OCI-LY7 (cell line): Measurements from ENCODE around the gene CACNA1D. TPM values are rescaled to one million over a fixed set of nuclear protein-coding genes. Genes with fewer than 3 reads are reported as not detected.

ENCODE experiments used
- BruUV-seq: library from RNA; stranded (reverse); fragments of 400-500 nt; replicated peaks from 2 replicates; lab custom pipeline; 2021; lab: Mats Ljungman, UMichigan
- CTCF ChIA-PET: fragments of 300-600 bp; sonication (Branson Sonifier 250); formaldehyde crosslinking; loops from one replicate; lab custom pipeline; 2022; ENCODE audit warnings: antibody characterized with exemption; ENCODE audit not compliant: unreplicated experiment; lab: Charles Lee
- POLR2A ChIA-PET: fragments of 300-600 bp; sonication (Branson Sonifier 250); formaldehyde crosslinking; loops from one replicate; lab custom pipeline; 2022; ENCODE audit warnings: antibody characterized with exemption; lab: Charles Lee
- DNase-seq: peaks from one replicate; pipeline ENCODE4 v3.0.0-alpha.2; 2015; ENCODE audit warnings: low spot score
- H2AFZ ChIP-seq: fragments of 200-600 bp; sonication (generic), shearing (Covaris generic); 2 replicates; pipeline ENCODE4 v1.6.1; 2014; ENCODE audit warnings: mild to moderate bottlenecking, antibody characterized with exemption, low read length, moderate library complexity
- H3K27ac ChIP-seq: fragments of 200-600 bp; sonication (generic); 2 replicates; pipeline ENCODE4 v1.5.1; 2014; ENCODE audit warnings: mixed run types, low read depth, mild to moderate bottlenecking, moderate library complexity, low read length, inconsistent platforms; ENCODE audit not compliant: poor library complexity, severe bottlenecking
- H3K36me3 ChIP-seq: fragments of 200-600 bp; sonication (generic); 2 replicates; pipeline ENCODE4 v1.6.1; 2014; ENCODE audit warnings: mild to moderate bottlenecking, antibody characterized with exemption, low read length, moderate library complexity, mixed read lengths; ENCODE audit not compliant: insufficient read depth
- H3K4me1 ChIP-seq: fragments of 200-600 bp; sonication (generic); 2 replicates; pipeline ENCODE4 v1.5.1; 2014; ENCODE audit warnings: mild to moderate bottlenecking, low read length; ENCODE audit not compliant: insufficient read depth, poor library complexity, severe bottlenecking
- H3K4me2 ChIP-seq: fragments of 200-600 bp; sonication (generic); 2 replicates; pipeline ENCODE4 v1.6.1; 2014; ENCODE audit warnings: mild to moderate bottlenecking, low read length
- H3K4me3 ChIP-seq: fragments of 200-600 bp; sonication (generic); 2 replicates; pipeline ENCODE4 v1.5.1; 2014; ENCODE audit warnings: mild to moderate bottlenecking, low read depth, low read length; ENCODE audit not compliant: poor library complexity, severe bottlenecking
- H3K79me2 ChIP-seq: fragments of 200-600 bp; sonication (generic); 2 replicates; pipeline ENCODE4 v1.6.1; 2016; ENCODE audit warnings: low read depth, mild to moderate bottlenecking, low read length, moderate library complexity, mixed read lengths; ENCODE audit not compliant: insufficient read depth
- H3K9me2 ChIP-seq: fragments of 200-600 bp; sonication (generic); 2 replicates; pipeline ENCODE4 v1.6.1; 2016; ENCODE audit warnings: mild to moderate bottlenecking, low read length, mixed read lengths; ENCODE audit not compliant: insufficient read depth
- H3K9me3 ChIP-seq: fragments of 200-600 bp; sonication (generic); 2 replicates; pipeline ENCODE4 v1.6.1; 2014; ENCODE audit warnings: mild to moderate bottlenecking, mixed run types, low read length, mixed read lengths
- H4K20me1 ChIP-seq: fragments of 200-600 bp; sonication (generic); 2 replicates; pipeline ENCODE4 v1.6.1; 2014; ENCODE audit warnings: mild to moderate bottlenecking, antibody characterized with exemption, low read length, moderate library complexity, mixed read lengths; ENCODE audit not compliant: insufficient read depth
- CTCF ChIP-seq: fragments of 200-600 bp; sonication (generic); conservative IDR thresholded peaks from 2 replicates; pipeline ENCODE4 v1.5.1; 2014; ENCODE audit warnings: mild to moderate bottlenecking, antibody characterized with exemption, low read length, moderate library complexity, mixed read lengths
- EZH2phosphoT487 ChIP-seq: fragments of 200-600 bp; sonication (generic); IDR thresholded peaks from 2 replicates; pipeline ENCODE4 v1.6.1; 2018; ENCODE audit warnings: low read depth, borderline replicate concordance, mild to moderate bottlenecking, mixed run types, antibody characterized with exemption, low read length, moderate library complexity, mixed read lengths
- intact Hi-C: fragments of 100-400 bp; cut with micrococcal nuclease; formaldehyde crosslinking; loops from one replicate; pipeline ENCODE4 v1.10.0; 2022; ENCODE audit not compliant: unreplicated experiment
- total RNA-seq, 2 experiments: library from RNA; depleted of rRNA in 1 of 2; stranded (reverse); fragments of >200 nt in 1 of 2; shearing (Covaris generic) in 1 of 2; gene quantifications; 2 replicates each; pipeline ENCODE4 v1.2.3, GENCODE V29; 2014 to 2022

CACNA1D gene
- total RNA-seq, 2 experiments from 2014 or later = 0.42 TPM; not detected in 1

- no peaks in the 10 kb centered on the region for H3K36me3 ChIP-seq
- H3K4me3 ChIP-seq = no peak overlapping the region
- TF ChIP-seq EZH2phosphoT487 = no peak
- TF ChIP-seq CTCF = no peak
- no peaks in the 10 kb centered on the region for H3K4me1 ChIP-seq
- no peaks in the 10 kb centered on the region for H4K20me1 ChIP-seq
- no TSS peak for BruUV-seq
- no peak overlapping the region for H2AFZ ChIP-seq
- ChIA-PET POLR2A (no interaction called here), CTCF (no interaction called here)
- no peak for DNase-seq
- H3K9me3 ChIP-seq = no peaks in the 10 kb centered on the region
- H3K79me2 ChIP-seq = no peaks in the 10 kb centered on the region
- intact Hi-C loops = loop anchor here (10.0 kb wide), 2 partner anchors 144 to 224 kb away; no protein-coding TSS in a partner anchor
- H3K9me2 ChIP-seq = no peaks in the 10 kb centered on the region
- H3K4me2 ChIP-seq = no peak overlapping the region
- no peak overlapping the region for H3K27ac ChIP-seq
Observed at GRCh38 chr3:53518495-53518981, 24.1 kb downstream of the CACNA1D start.

- no peak overlapping the region for H3K27ac ChIP-seq
- no peak overlapping the region for H2AFZ ChIP-seq
- no peak overlapping the region for H3K4me3 ChIP-seq
- H3K4me1 ChIP-seq = no peaks in the 10 kb centered on the region
- intact Hi-C loops = loop anchor here (10.0 kb wide), 2 partner anchors 144 to 224 kb away; no protein-coding TSS in a partner anchor
- ChIA-PET POLR2A (no interaction called here), CTCF (no interaction called here)
- no peaks in the 10 kb centered on the region for H3K9me3 ChIP-seq
- H3K79me2 ChIP-seq = no peaks in the 10 kb centered on the region
- no peaks in the 10 kb centered on the region for H3K36me3 ChIP-seq
- no peak for DNase-seq
- TF ChIP-seq CTCF = no peak
- no peak for TF ChIP-seq EZH2phosphoT487
- H3K9me2 ChIP-seq = no peaks in the 10 kb centered on the region
- no peaks in the 10 kb centered on the region for H4K20me1 ChIP-seq
- BruUV-seq = no TSS peak
- H3K4me2 ChIP-seq = no peak overlapping the region
Observed at GRCh38 chr3:53519065-53519709, 24.8 kb downstream of the CACNA1D start.

GRCh38 chr3:53523346-53523745 lies 28.9 kb downstream of the CACNA1D start:
- no peaks in the 10 kb centered on the region for H3K9me3 ChIP-seq
- H3K36me3 ChIP-seq = no peaks in the 10 kb centered on the region
- no peak overlapping the region for H3K4me3 ChIP-seq
- H3K79me2 ChIP-seq = no peaks in the 10 kb centered on the region
- ChIA-PET POLR2A (no interaction called here), CTCF (no interaction called here)
- H3K27ac ChIP-seq = no peak overlapping the region
- no peaks in the 10 kb centered on the region for H3K9me2 ChIP-seq
- H3K4me1 ChIP-seq = no peaks in the 10 kb centered on the region
- H3K4me2 ChIP-seq = no peak overlapping the region
- TF ChIP-seq EZH2phosphoT487 = no peak
- TF ChIP-seq CTCF = no peak
- BruUV-seq = no TSS peak
- no peak for DNase-seq
- intact Hi-C loops = no loop called here
- no peak overlapping the region for H2AFZ ChIP-seq
- no peaks in the 10 kb centered on the region for H4K20me1 ChIP-seq
